ENCODE results near the gene ADAMTS18. TPM values are rescaled to one million over a fixed set of nuclear protein-coding genes. Genes with fewer than 3 reads are reported as not detected.

ADAMTS18 gene
- total and polyA plus RNA-seq, 12 donors: 0.03 to 0.65 (median 0.25) TPM; not detected in 8

GRCh38 chr16:77324729-77325128 lies 110.1 kb downstream of the ADAMTS18 start:
- ATAC-seq (no peak), DNase-seq (no peak)
- Histone ChIP-seq H3K36me3 (no peaks in the 10 kb centered on the region), H3K4me1 (no peaks in the 10 kb centered on the region), H3K9me3 (no peaks in the 10 kb centered on the region), H3K27me3 (peaks cover 0 to 10% (median 0%) of the 10 kb centered on the region in 7 donors), H3K4me3 (no peak overlapping the region), H3K27ac (no peak overlapping the region)
- intact Hi-C loops (cut with DNase I): no loop called here
- WGBS, 2 donors: 53 to 77% methylated on average over 3 of the region's 3 CpGs
- TF ChIP-seq CTCF (IDR thresholded peaks at IDR 0.05): no peak

GRCh38 chr16:77323695-77324094 lies 111.1 kb downstream of the ADAMTS18 start:
- no peak for ATAC-seq
- no peaks in the 10 kb centered on the region for H3K4me1 ChIP-seq
- H3K27me3 ChIP-seq: peaks cover 0 to 10% (median 0%) of the 10 kb centered on the region in 7 donors
- no peaks in the 10 kb centered on the region for H3K36me3 ChIP-seq
- H3K27ac ChIP-seq: no peak overlapping the region
- intact Hi-C loops (cut with DNase I): no loop called here
- WGBS, 2 donors: 10 to 60% methylated on average over 2 of the region's 2 CpGs
- no peaks in the 10 kb centered on the region for H3K9me3 ChIP-seq
- no peak for TF ChIP-seq CTCF (IDR thresholded peaks at IDR 0.05)
- H3K4me3 ChIP-seq: no peak overlapping the region
- no peak for DNase-seq

- 52 to 61% methylated on average over 2 of the region's 2 CpGs for WGBS, 2 donors
- Histone ChIP-seq H3K4me1 (no peaks in the 10 kb centered on the region), H3K27ac (no peak overlapping the region), H3K36me3 (no peaks in the 10 kb centered on the region), H3K27me3 (peaks cover 0 to 7% (median 0%) of the 10 kb centered on the region in 7 donors), H3K4me3 (no peak overlapping the region), H3K9me3 (no peaks in the 10 kb centered on the region)
- ATAC-seq (no peak), DNase-seq (no peak)
- no peak for TF ChIP-seq CTCF (IDR thresholded peaks at IDR 0.05)
- intact Hi-C loops (cut with DNase I): no loop called here
These were observed 112.1 kb downstream of the ADAMTS18 start for GRCh38 chr16:77322757-77323156.

- H3K9me3 ChIP-seq: no peaks in the 10 kb centered on the region
- no peak for TF ChIP-seq CTCF (IDR thresholded peaks at IDR 0.05)
- ATAC-seq (no peak), DNase-seq (no peak)
- H3K4me3 ChIP-seq: no peak overlapping the region
- no peaks in the 10 kb centered on the region for H3K36me3 ChIP-seq
- H3K27ac ChIP-seq: no peak overlapping the region
- 84 to 88% methylated on average over 2 of the region's 2 CpGs for WGBS, 2 donors
- intact Hi-C loops (cut with DNase I): no loop called here
- H3K27me3 ChIP-seq: peaks cover 0 to 7% (median 0%) of the 10 kb centered on the region in 7 donors
- no peaks in the 10 kb centered on the region for H3K4me1 ChIP-seq
These were observed 117.8 kb downstream of the ADAMTS18 start for GRCh38 chr16:77317059-77317458.
